HG02588 (cell line): ENCODE results near the gene STOM.

ENCODE experiments used
- ATAC-seq: cut with Tn5 transposase; IDR thresholded peaks from one replicate; pipeline ENCODE4 v1.9.1; 2021; ENCODE audit warnings: mild to moderate bottlenecking, moderate library complexity; ENCODE audit not compliant: unreplicated experiment

STOM gene

GRCh38 chr9:121289026-121289771 is 80.9 kb downstream of the STOM start:
- ATAC-seq = no peak
